Activated gamma-delta T cell treated with anti-CD3 and anti-CD28 coated beads, Interleukin-2, amount 50 U/mL, for 16 hours (primary cell): ENCODE measurements around the gene IDNK.

ENCODE experiments used
- DNase-seq: peaks from one replicate; pipeline ENCODE4 v3.0.0-alpha.2; 2020; ENCODE audit warnings: low read depth

IDNK gene

DNA sequence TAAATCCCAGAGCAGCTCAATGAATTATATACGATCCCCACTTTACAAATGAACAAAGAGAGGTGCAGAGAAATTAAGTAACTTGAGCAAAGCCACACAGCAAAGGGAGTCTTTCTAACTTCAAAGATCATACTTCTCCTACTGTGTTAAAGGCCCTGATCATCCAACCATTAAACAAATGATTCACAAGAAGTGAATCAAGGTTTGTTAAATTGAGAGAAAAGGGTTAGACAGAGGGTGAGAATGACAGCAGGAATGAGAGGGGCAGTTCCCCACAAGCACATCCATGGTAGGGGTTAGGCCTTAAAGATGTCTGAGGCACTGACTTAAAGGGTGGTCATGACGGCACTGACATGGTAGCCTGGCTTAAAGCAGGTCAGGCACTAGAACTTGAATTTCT, 10.7 kb downstream of the IDNK start:
- no peak for DNase-seq

DNA sequence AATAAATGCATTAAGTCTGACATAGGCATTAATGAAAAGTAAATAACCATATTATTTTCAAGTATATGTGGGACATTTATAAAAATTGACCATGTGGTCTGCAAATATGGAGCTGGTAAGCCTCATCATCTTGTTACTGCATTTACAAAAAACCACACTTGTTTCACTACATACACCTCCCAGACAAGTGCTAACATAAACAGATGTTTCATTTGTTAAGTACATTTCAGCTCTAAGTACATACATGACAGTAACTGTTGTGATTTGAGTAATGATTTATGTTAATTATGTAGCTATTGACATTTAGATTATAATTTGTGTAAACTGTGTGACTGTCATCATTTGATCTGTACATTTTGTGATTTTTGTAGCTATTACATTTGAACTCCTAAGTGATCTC, 13.9 kb downstream of the IDNK start:
- DNase-seq, result no peak

DNA sequence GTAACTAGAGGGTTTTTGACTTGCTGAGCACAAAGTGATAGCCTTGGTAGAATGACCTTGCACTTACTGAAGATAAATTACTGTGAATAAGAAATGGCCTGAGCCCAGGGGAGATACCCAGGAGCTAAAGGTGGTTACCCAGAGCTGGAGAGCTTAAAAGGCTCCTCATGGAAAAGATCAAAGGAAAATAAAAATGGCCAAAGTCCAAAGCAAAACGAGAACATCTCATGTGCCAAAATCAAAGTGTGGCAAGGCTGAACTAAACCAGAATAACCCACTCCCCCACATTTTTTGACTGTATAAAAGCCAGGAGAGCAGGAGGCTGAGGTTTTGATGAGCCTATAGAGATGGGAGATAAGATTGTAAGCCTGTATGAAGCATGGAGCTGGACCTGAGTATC, 14.4 kb downstream of the IDNK start:
- DNase-seq, result no peak

DNA sequence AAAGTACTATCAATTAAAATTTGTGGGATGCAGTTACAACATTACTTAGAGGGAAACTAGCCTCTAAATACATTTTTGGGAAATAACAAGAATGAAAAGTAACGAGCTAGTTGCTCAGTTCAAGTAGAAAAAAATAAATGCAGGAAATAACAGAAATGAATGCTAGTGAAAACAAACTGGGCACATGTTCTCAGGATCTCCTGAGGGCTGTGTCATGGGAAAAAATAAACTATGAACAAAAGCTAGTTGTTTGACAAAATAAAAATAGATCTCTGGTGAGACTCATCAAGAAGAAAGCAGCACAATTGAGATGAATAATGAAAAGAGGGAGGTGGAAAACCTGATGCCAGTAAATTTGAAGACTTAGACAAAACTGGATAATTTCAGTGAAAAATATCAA, 16.3 kb downstream of the IDNK start:
- DNase-seq, result no peak

DNA sequence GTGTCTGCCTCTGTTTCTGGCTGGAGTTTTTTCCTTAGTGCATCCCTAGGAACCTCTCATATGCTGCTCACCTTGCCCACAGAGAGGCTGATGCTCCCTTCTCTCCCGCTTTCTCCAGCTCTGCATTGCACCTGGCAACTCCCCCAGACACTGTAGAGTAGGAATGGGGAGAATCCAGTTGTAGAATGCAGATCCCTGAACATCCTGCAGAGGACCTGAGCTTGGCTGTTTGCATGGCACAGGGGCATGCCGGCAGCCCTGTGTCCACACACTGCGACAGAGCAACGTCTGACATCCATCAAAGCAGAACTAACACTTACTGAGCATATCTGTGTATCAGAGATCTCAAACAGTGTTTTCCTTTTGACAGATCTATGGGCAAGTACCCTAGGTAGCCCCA, 19.9 kb downstream of the IDNK start:
- no peak for DNase-seq

DNA sequence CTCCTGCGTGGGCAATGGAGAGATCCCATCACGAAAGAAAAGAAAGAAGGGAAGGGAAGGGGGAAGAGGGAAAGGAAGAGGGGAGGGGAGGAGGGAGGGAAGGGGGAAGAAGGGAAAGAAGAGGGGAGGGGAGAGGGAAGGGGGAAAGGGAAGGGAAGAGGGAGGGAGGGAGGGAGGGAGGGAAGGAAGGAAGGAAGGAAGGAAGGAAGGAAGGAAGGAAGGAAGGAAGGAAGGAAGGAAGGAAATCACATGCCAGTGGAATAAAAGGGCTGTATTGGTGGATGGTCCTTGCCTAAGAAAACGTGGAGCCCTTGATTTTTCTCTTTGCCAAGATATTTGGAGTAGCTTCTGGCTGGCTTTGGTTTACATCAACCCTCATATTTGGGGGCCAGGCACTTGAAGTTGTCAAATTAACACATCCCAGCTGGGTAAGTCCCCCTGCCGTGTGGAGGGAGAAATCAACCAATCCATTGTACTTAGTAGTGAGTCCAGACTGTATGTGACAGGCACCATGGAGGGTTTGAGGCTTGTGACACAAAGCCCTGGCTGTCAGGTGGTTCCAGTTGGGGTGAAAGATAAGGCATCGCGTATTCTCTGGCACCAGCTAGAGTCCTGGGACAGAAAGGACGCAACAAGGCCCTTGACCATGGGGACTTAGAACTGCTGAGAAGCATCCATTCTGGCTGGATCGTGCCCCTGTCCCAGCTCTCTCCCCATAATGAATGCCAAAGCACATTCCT, 23.7 kb downstream of the IDNK start:
- DNase-seq, result no peak

DNA sequence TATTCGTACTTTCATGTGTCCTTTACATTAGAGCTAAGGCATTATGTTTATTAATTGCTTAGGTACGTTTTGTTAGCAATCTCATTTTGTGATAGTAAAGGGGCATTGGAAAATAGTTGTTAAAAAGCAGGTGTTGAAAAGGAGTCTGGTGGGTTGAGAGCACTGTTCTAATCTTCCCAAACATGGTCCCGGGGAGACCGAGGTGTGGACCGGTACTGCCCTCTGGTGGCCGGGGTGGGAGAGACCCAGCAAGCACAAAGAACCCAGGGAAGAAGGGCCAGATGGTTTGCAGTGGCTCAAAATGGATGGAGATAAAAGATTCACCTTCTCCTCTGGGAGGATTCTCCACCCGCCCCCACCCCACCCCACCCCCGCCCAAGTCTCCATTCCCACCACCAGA, 26.1 kb downstream of the IDNK start:
- DNase-seq, result peak; percentile 65

DNA sequence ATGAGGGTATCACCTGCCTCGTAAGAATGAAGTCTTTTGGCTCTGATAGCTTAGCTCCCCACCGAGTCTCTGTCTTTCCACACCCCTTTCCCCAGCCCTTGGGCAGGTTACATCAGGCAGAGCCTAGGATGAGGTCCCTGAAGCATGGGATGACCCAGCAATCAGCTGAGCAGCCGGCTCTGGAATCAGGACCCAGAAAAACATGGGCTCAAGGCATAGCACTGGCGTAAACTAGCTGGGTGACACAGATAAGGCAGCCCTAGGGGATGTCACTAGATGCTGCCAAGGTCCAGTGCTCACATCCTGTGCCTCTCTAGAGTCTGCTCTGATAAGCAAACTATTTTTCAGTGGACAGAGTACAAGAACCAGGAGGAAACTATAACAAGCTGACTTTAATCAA, 26.6 kb downstream of the IDNK start:
- no peak for DNase-seq

DNA sequence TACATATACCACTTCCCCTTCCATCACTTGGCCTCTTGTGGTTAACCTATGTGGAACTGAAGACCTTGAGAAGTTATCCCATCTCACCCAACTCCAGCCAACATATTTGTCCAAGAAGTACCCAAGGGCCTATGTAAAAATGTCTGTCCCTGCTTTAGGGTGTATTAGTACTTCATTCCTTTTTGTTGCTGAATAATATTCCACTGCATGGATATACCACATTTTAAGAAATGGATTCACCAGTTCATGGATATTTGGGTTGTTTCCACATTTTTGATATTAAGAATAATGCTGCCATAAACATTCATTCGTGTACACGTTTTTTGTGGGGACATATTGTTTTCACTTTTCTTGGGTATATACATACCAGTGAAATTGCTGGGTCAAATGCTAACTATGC, 28.6 kb downstream of the IDNK start:
- no peak for DNase-seq

DNA sequence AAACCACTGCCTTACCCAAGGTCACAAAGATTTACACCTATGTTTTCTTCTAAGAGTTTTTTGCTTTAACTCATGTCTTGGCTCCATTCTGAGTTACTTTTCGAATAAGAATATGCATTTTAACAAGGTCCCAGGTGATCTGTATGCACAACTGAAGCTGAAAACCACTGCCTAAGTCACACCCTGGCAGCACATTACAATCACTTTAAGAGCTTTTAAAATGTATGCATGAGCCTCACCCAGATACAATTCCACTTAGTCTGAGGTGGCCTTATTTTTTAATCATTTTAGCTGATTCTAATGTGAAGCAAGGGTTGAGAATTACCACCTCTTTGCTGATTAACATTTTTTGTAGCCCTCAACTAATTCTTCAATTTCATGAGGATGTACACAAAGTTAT, 29.5 kb downstream of the IDNK start:
- no peak for DNase-seq

DNA sequence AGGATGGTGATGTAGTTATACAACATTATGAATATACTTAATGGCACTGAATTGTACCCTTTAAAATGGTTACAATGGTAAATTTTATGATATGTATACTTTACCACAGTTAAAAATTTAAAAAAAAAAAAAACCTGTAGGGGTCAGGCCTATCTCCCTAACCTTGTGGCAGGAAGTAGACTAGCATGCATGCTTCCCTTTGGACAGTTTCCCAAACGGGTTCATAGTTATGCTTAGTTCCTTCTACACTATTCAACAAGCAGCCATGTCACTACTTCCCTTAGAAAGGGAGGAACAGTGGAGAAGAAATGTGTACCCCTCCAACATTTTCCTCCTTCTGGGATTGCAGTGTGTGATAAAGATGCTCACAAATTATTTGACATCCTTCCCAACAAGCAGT, 32.5 kb downstream of the IDNK start:
- no peak for DNase-seq

DNA sequence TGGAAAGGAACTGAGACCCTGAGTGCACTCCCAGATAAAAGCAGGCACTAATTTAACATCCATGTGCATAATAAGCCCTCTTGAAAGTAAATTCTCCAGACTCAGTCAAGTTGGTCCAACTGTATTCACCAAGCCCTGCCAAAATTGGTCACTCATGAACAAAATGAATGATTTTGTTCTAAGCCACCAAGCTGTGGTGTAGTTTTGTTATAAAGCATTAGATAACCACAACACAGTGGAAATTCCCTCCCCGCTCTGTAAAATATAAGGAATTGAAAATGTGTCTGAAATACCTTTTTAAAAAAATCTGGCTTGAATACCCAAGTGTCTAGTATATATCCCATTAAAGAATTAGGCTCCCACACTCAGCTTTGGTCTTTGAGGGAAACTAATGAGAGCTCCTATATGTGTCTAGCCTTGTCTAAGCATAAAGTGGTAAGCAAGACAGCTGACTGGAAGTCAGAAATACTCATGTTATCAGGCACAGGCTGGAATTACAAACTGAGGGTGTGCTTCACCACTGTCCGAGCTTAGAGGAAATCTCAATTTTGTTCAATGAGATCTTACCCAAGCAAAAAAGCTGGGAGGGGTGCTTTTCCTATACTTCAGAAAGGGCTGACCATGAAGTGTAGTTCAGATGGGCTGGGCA, 33.2 kb downstream of the IDNK start:
- DNase-seq, result no peak

DNA sequence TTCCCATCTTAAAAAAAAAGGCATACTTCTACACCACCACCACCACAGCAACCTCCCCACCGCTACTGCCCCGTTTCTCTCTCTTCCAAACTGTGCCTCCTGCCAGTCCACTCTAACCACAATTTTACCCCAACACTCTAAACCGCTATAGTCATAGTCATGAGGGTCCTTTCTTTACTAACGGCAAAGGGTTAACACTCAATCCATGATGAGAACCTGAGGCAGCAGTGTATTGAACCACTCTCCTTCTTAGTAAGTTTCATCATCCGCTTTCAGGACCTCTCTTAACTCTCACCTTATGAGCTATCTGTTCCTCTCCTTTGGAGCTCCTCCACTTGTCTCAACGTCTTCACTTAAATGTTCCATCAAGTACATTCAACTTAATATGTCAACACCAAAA, 34.0 kb downstream of the IDNK start:
- no peak for DNase-seq

DNA sequence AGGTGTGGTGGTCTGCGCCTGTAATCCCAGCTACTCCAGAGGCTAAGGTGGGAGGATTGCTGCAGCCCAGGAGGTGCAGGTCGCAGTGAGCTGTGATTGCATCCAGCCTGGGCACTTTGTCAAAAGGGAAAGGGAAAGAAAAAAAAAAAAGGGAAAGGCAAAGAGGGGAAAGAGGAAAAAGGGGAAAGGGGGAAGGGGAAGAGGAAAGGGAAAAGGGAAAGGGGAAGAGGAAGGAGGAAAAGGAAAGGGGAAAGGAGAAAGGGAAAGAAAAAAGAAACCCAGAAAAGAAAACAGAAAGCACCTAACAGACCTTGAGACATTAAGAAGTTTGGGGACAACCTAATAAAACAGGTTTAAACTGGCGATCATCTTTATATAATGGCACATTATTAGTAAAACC, 40.0 kb downstream of the IDNK start:
- DNase-seq, result no peak

DNA sequence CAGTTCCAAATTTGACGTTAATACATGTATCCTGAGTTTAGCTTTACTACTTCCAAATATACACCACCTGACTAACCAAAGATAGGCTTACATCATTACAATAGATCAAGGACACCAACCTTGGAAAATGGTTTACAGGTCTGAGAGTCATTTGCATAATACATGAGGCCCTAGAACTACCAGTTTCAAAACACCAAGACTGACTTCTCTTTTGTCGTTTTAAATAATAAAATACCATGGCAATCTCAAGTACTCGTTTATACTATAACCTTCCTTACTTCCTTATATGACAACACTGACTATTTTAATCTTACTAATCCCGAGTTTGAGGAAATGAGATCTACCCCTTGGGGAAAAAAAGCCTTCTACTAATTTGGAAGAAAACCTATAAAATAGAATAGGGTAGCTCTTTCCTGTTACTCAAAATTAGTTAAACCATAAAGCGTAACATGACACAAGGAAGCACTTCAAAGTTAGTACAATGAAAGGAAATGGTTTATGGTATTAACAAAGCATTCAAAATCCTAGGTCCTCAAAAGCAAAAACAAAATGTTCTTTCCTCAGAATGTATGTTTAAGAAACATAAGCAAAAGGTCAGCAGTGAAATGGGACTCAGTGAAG, 42.7 kb downstream of the IDNK start:
- DNase-seq, result no peak

DNA sequence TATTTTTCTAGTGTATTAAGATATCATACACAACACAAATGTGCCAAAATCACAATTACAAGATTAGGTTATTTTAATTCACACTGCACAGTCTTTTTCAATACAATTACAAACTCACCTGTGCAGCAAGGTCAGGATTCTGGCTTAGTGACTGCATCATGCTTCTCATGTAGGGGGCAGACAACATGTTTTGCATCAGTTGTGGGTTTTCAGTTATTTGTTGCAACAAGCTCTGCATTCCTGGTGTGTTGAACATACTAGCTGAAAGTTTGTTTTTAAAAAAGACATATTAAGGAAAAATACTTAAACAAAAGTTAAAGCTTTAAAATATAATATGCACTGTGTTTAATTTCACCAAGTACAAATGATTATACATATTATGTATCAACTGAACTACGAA, 46.1 kb downstream of the IDNK start:
- no peak for DNase-seq

DNA sequence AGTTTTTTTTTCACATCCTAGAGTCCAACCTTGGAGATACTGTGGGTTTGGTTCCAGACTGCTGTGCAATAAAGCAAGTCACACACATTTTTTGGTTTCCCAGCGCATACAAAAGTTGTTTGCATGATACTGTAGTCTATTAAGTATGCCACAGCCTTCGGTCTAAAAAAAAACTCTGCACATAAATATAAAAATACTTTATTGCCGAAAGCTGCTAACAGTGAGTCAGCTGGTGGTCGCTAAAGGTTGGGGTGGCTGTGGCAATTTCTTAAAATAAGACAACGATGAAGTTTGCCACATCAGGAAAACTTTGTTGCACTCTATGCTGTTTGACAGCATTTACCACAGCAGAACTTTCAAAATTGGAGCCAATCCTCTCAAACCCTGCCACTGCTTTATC, 47.4 kb downstream of the IDNK start:
- DNase-seq, result no peak

DNA sequence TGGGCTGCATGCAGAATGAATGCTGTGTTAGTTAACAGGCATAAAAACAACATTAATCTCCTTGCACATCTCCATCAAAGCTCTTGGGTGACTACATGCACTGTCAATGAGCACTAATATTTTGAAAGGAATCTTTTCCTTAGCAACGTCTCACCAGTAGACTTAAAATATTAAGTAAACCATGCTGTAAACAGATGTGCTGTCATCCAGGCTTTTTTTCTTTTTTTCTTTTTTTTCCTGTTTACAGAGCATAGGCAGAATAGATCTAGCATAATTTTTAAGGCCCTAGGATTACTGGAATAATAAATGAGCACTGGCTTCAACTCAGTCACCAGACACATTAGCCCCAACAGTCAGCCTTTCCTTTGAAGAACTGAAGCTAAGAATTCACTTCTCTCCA, 48.5 kb downstream of the IDNK start:
- DNase-seq, result no peak

DNA sequence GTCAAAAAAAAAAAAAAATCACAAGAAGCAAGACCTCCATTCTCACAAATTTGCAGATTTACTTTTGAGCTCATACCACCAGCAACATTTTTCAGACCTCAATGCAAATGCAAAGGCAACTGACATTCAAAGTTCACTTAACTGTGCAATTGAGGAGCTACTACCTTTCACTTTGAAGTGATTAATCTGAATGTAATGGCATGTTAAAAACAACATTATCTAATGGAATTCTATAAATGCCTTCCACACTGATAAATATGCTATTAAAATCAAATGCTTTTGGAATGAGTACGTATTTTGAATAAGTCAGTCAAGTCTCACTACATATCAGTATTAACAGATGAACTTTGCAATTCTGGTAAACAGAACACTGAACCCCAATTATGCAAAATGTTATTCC, 52.5 kb downstream of the IDNK start:
- DNase-seq, result no peak

DNA sequence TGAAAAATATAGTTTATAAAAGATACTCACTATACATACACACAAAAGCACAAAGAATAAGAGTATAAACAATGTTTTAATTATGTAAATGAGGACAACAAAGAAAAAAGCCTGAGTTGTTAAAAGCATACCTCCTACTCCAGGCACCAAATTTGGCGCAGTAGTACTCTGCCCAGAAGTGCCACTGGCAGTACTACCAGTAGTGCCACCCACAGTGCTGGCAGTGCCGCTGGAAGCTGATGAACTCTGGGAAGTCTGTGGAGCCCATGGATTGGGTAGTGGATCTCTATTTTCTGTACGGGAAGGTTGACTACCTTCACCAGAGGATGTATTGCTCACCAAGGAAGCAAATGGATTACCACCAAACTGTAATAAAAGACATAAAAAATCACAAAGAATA, 54.7 kb downstream of the IDNK start:
- DNase-seq, result no peak

DNA sequence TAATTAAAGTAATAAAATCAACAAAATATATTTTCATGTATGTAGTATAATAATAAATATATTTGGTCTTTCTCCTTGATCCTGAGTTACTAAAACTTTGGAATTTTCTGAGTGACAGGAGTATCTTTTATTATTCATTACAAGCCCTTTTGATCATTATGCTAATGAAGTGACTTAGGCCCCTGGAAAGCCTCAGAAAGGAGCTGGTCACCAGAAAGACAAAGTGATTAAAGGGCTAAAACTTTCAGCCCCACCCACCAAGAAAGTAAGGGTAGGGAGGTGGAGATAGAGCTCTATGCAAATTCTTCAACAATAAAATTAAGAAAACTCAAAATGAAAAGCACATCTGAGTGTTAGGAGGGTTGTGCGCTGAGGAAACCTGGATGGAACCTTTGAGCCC, 57.3 kb downstream of the IDNK start:
- DNase-seq, result no peak

DNA sequence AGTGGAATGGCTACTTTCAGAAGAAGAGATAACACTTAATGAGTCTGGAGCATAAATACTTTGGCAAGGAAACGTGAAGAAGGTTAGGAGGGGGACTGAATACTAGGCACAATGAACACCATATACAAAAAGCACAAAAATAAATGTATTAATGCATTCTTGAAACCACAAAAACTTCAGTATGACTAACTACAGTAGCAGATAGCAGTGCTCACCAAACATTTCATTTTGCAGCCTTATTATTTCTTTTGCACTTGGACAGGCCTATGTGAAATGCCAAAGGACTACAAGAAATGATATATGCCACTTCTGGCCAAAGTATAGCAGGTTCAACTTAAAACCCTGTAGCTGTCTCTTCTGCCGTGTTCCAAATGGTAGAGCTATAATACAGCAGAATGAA, 58.5 kb downstream of the IDNK start:
- DNase-seq, result no peak

DNA sequence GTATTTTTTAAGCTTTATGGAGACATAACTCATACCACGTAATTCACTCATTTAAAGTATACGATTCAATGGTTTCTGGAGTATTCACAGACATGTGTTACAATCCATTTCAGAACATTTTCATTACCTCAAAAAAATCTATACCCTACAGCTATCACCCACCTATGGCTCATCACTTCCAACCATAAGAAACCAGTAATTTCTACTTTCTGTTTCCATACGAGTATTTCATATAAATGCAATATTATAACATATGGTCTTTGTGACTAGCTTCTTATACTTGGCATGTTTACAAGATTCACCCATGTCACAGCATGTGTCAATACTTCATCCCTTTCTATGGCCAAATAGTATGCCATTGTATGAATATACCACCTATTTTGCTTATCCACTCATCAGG, 66.0 kb downstream of the IDNK start:
- DNase-seq, result no peak

DNA sequence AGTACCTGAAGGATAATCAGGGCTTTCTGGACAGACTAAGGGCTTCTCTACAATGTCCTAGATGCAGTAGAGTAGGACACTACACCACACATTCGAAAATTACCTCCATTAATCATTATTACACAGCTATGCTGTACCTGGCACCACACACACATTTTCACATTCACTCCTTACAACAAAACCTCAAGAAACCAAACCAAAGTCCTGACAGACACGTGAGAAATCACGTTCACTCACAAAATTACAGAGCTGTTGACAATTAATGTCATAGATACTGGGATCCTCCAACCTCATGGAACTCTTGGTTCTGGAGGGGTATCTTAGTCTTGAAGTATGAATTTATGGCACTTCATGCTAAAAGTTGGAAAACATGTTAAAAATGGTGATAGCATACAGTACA, 68.5 kb downstream of the IDNK start:
- no peak for DNase-seq
